Parathyroid adenoma (tissue), 2 donors: ENCODE measurements around the gene ITPK1.
"Not testable (repeated sequence)": the region's sequence is repeated elsewhere in the genome, so short reads cannot be mapped to it uniquely, and the experiment has no call there.

ENCODE experiments used
- H2AFZ ChIP-seq: fragments of 300-600 bp; sonication (generic); one replicate; pipeline ENCODE4 v1.7.0; 2017; ENCODE audit warnings: antibody characterized with exemption, mild to moderate bottlenecking
- H3K27ac ChIP-seq: fragments of 300-600 bp; sonication (generic); one replicate; pipeline ENCODE4 v1.7.0; 2017
- H3K27me3 ChIP-seq: fragments of 300-600 bp; sonication (generic); one replicate; pipeline ENCODE4 v1.7.0; 2017; ENCODE audit warnings: low read length; ENCODE audit not compliant: control insufficient read depth, insufficient read depth
- H3K36me3 ChIP-seq: fragments of 300-600 bp; sonication (generic); one replicate; pipeline ENCODE4 v1.7.0; 2017; ENCODE audit warnings: low read length; ENCODE audit not compliant: control insufficient read depth, insufficient read depth
- H3K4me1 ChIP-seq: fragments of 300-600 bp; sonication (generic); one replicate; pipeline ENCODE4 v1.7.0; 2017; ENCODE audit warnings: control low read depth
- H3K4me2 ChIP-seq: fragments of 300-600 bp; sonication (generic); one replicate; pipeline ENCODE4 v1.7.0; 2017; ENCODE audit warnings: low read length
- H3K4me3 ChIP-seq: fragments of 300-600 bp; sonication (generic); one replicate; pipeline ENCODE4 v1.7.0; 2017; ENCODE audit warnings: low read depth, low read length
- H3K79me2 ChIP-seq: fragments of 300-600 bp; sonication (generic); one replicate; pipeline ENCODE4 v1.7.0; 2017; ENCODE audit warnings: control low read depth
- H3K9ac ChIP-seq: fragments of 300-600 bp; sonication (generic); one replicate; pipeline ENCODE4 v1.7.0; 2017; ENCODE audit warnings: mild to moderate bottlenecking
- H3K9me3 ChIP-seq: fragments of 300-600 bp; sonication (generic); one replicate; pipeline ENCODE4 v1.7.0; 2017; ENCODE audit warnings: low read length; ENCODE audit not compliant: control insufficient read depth
- CTCF ChIP-seq: fragments of 300-600 bp; sonication (generic); IDR thresholded peaks from one replicate; pipeline ENCODE4 v1.7.0; 2017; ENCODE audit warnings: antibody characterized with exemption, mild to moderate bottlenecking
- donor health status: primary hyperparathyroidism.

The ITPK1 gene

DNA sequence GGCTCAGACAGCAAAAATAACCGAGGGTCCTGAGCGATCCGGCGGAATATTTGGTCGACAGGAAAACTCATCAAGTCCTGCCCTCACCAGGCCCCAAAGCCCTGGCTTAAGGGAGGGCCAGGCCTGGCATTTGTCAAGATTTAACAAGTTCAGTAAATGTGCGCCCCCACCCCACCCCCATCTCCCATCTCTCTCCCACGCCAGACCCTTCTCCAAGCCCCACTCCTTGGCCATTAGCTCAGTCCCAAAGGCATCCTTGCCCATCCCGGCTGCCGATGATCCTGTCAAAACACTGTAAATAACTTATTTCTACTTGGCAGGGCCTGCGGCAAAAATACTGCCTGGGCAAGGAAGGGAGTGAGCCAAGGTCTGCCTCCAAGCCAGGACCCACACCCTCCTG, 52.8 kb downstream of the ITPK1 start:
- Histone ChIP-seq H2AFZ (no peak overlapping the region), H3K4me1 (peaks cover 22% of the 10 kb centered on the region), H3K4me2 (no peak overlapping the region), H3K27me3 (no peaks in the 10 kb centered on the region), H3K36me3 (no peaks in the 10 kb centered on the region), H3K79me2 (peaks cover 3% of the 10 kb centered on the region), H3K9ac (no peak overlapping the region), H3K4me3 (no peak overlapping the region), H3K27ac (no peak overlapping the region), H3K9me3 (no peaks in the 10 kb centered on the region)
- no peak for TF ChIP-seq CTCF

DNA sequence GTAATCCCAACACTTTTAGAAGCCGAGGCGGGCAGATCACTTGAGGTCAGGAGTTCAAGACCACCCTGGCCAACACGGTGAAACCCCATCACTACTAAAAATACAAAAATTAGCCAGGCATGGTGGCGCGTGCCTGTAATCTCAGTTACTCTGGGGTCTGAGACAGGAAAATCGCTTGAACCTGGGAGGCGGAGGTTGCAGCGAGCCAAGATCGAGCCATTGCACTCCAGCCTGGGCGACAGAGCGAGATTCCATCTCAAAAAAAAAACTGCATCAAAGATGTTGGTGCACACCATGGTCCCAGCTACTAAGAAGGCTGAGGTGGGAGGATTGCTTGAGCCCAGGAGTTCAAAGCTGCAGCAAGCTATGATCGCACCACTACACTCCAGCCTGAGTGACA, 53.7 kb downstream of the ITPK1 start:
- not testable (repeated sequence) for H3K27ac ChIP-seq, H2AFZ ChIP-seq

DNA sequence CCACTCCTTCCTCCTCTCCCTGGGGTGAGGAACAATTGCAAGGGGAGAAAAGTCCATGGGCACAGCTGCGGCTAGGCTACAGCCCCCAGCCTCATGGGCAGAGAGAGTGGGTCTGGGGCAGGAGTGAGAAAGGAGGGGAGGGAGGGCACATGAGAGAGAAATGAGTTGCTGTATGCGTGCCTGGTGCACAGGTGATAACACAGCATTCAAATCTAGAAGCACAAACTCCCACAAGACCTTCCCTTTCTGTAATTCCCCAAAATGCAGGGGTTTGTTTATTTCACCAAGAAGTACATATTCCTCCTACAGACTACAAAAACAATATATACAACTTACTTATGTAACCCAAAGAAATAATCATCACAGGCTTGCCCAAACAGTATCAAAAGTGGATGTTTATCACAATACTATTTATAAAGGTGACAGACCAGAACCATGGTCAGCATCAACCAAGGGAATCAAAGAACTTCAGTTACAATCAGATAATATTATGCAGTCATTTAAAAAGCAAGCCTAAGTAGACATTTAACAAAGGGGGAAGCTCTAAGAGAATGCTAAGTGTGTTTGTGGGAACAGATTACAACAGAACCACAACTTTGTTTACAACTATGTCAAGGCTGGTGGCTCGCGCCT, 54.2 kb downstream of the ITPK1 start:
- Histone ChIP-seq H3K4me2 (no peak overlapping the region), H3K9me3 (no peaks in the 10 kb centered on the region), H3K4me1 (peaks cover 30% of the 10 kb centered on the region), H2AFZ (no peak overlapping the region), H3K27ac (no peak overlapping the region), H3K9ac (no peak overlapping the region), H3K79me2 (peaks cover 3% of the 10 kb centered on the region), H3K36me3 (no peaks in the 10 kb centered on the region), H3K4me3 (no peak overlapping the region), H3K27me3 (no peaks in the 10 kb centered on the region)
- TF ChIP-seq CTCF = no peak

More for the DNA sequence above, 53.7 kb downstream of the ITPK1 start:
- H3K4me3 ChIP-seq, H3K4me2 ChIP-seq, H3K9ac ChIP-seq, H3K27me3 ChIP-seq, H3K9me3 ChIP-seq, H3K79me2 ChIP-seq, H3K36me3 ChIP-seq: not testable (repeated sequence)
- H3K4me1 ChIP-seq = peaks cover 27% of the 10 kb centered on the region

DNA sequence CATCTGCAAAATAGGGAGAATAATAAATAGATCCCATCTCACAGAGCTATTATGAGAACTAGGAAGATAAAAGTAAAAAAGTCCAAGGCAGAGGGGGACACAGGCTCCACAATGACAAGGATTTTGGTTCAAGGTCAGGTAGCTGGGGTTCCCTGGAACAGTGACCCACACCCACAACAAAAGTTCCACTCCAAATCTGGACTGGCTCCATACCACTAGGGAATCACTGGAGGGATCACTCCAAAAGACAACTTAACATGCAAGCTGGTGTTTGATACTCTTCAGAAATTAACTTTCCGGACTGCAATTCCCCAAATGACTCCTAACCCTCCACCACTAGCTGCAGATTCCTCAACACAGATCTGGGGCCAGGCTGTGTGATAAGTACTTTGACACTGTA, 54.9 kb downstream of the ITPK1 start:
- Histone ChIP-seq H3K4me2 (no peak overlapping the region), H3K4me3 (no peak overlapping the region), H3K9ac (no peak overlapping the region), H3K79me2 (peaks cover 6% of the 10 kb centered on the region), H3K36me3 (no peaks in the 10 kb centered on the region), H3K9me3 (no peaks in the 10 kb centered on the region), H3K27ac (no peak overlapping the region), H3K4me1 (peaks cover 36% of the 10 kb centered on the region), H3K27me3 (no peaks in the 10 kb centered on the region), H2AFZ (no peak overlapping the region)
- no peak for TF ChIP-seq CTCF

- TF ChIP-seq CTCF = no peak
- Histone ChIP-seq H3K4me2 (no peak overlapping the region), H3K27ac (peak overlapping the region; percentile 18), H2AFZ (peak overlapping the region; percentile 35), H3K27me3 (no peaks in the 10 kb centered on the region), H3K4me1 (peaks cover 41% of the 10 kb centered on the region), H3K79me2 (peaks cover 11% of the 10 kb centered on the region), H3K9me3 (no peaks in the 10 kb centered on the region), H3K4me3 (no peak overlapping the region), H3K36me3 (no peaks in the 10 kb centered on the region), H3K9ac (no peak overlapping the region)
Measured at GRCh38 chr14:93059917-93060545, 55.7 kb downstream of the ITPK1 start.
